ENCODE measurements around the gene PSMA3. TPM values are rescaled to one million over a fixed set of nuclear protein-coding genes. Genes with fewer than 3 reads are reported as not detected.

Gene PSMA3
- total and polyA plus RNA-seq, 5 experiments from 2014 or later = 135 to 144 (median 140) TPM

DNA sequence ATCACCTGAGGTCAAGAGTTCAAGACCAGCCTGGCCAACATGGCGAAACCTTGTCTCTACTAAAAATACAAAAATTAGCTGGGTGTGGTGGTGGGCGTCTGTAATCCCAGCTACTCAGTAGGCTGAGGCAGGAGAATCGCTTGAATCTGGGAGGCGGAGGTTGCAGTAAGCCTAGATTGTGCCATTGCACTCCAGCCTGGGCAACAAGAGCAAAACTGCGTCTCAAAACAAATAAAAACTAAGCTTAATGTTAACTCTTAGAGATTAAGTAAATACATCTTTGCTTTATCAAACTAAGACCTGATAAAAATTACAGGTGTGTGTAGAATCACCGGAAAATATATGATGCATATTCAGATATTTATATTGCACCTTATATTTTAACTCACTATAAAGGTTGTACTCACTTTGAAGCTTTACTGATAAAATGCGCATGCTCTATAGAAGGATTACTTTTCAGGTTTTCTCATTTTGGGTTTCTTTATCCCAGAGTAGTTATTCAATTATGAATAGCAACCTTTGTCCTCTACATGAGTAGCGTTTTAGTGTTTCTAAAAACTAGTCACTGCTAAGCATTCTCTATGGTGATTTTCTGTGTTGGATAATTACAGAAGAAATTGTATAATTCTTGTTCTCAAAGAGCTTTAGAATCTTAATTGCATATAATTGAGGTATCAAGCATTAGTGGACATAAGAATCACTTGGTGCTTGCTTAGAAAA, 63.1 kb downstream of the PSMA3 start:
- POLR2A ChIA-PET = interaction anchor here (0.5 to 1.0 kb wide), 2 partner anchors 10 to 87 kb away, joined by 3 to 4 read pairs; no protein-coding TSS in a partner anchor

DNA sequence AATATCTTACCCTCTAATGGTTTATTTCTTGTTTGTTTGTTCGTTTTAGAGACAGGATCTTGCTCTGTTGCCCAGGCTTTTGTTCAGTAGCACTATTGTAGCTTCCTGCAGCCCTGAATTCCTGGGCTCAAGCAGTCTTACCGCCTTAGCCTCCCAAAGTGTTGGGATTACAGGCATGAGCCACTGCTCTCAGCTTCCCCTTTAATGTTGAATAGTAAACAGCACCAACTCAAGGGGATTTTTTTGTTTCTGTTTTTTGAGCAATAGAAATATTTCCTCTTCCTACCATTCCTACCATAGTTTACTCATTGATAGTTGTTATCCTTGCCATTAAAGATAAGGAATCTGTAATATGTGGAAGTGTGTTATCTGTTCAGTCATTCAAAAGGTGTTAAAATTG, 64.4 kb downstream of the PSMA3 start:
- no peak for DNase-seq
- POLR2A ChIA-PET = interaction anchor here (0.6 kb wide), 1 partner anchor 8 kb away, joined by 3 read pairs; no protein-coding TSS in a partner anchor
- Mint-ChIP-seq H3K27me3 (no peaks in the 10 kb centered on the region), H3K27ac (peak overlapping the region in 5 of 10 donors; percentile 6 to 57 (median 40)), H3K4me3 (no peak overlapping the region), H3K9me3 (no peaks in the 10 kb centered on the region), H3K4me1 (peaks cover 10 to 25% (median 19%) of the 10 kb centered on the region in 4 donors), H3K36me3 (peaks cover 5 to 73% (median 10%) of the 10 kb centered on the region in 3 donors)
- ATAC-seq = no peak

More for the DNA sequence above, 63.1 kb downstream of the PSMA3 start:
- H3K27me3 Mint-ChIP-seq = no peaks in the 10 kb centered on the region
- peak overlapping the region in 2 of 10 donors; percentile 14 to 39 for H3K27ac Mint-ChIP-seq
- DNase-seq (no peak), ATAC-seq (no peak)
- no peak overlapping the region for H3K4me3 Mint-ChIP-seq
- no peaks in the 10 kb centered on the region for H3K9me3 Mint-ChIP-seq
- peaks cover 12 to 34% (median 25%) of the 10 kb centered on the region in 4 donors for H3K4me1 Mint-ChIP-seq
- H3K36me3 Mint-ChIP-seq = peaks cover 5 to 76% (median 14%) of the 10 kb centered on the region in 3 donors

DNA sequence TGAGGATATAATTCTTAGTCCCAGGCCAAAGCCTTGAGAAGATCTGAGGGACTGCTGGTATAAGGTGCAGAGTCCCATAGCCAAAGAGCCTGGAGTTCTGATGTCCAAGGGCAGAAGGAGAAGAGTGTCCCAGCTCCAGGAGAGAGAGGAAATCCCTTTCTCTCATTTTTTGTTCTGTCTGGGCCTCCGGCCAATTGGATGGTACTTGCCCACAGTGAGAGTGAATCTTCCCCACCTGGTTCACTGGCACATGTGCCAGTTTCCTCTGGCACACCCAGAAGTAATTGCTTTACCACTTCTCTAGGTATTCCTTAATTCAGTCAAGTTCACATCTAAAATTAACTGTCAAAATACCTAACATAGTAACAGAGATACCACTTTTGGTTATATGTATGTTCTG, 69.1 kb downstream of the PSMA3 start:
- no peak overlapping the region for H3K4me3 Mint-ChIP-seq
- ATAC-seq = no peak
- POLR2A ChIA-PET = interaction anchor here (1.0 to 1.9 kb wide), 3 partner anchors 15 to 114 kb away, joined by 3 to 15 read pairs (median 3); partner anchors contain the start of genes ARID4A and KIAA0586

DNA sequence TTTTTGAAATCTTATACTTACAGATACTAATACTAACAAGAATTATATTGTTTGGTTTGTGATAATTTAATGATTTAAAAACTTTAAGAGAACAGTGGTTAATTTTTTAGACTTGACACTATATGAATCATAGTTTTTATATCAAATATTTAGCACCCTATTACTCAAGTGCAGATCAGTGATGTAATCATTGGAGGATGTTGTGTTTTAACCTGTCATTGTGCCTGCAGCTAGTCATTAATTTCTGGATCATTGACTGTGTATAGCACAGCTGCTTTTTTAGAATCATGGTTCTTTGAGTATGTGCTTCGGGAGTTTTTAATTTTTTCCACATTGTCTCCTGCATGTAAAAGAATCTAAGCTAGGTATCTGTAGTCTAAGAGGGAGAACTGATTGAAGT, 71.0 kb downstream of the PSMA3 start:
- POLR2A ChIA-PET = no interaction called here
- peaks cover 0 to 5% (median 2%) of the 10 kb centered on the region in 4 donors for H3K4me1 Mint-ChIP-seq
- H3K27me3 Mint-ChIP-seq = no peaks in the 10 kb centered on the region
- ATAC-seq (no peak), DNase-seq (no peak)
- no peaks in the 10 kb centered on the region for H3K9me3 Mint-ChIP-seq
- peak overlapping the region in 3 of 10 donors; percentile 18 to 66 (median 60) for H3K27ac Mint-ChIP-seq
- peaks cover under 1 to 67% (median 13%) of the 10 kb centered on the region in 3 donors for H3K36me3 Mint-ChIP-seq
- no peak overlapping the region for H3K4me3 Mint-ChIP-seq

More for the DNA sequence above, 69.1 kb downstream of the PSMA3 start:
- H3K4me1 Mint-ChIP-seq = peaks cover 7 to 15% (median 9%) of the 10 kb centered on the region in 4 donors
- H3K27me3 Mint-ChIP-seq = no peaks in the 10 kb centered on the region
- H3K27ac Mint-ChIP-seq = peak overlapping the region in 7 of 10 donors; percentile 25 to 71 (median 35)
- H3K36me3 Mint-ChIP-seq = peaks cover 5 to 65% (median 19%) of the 10 kb centered on the region in 3 donors
- no peak for DNase-seq
- no peaks in the 10 kb centered on the region for H3K9me3 Mint-ChIP-seq

Other genes starting within 250 kb of the PSMA3 start
- not detected for gene ARMH4, start 92.6 kb upstream of the PSMA3 start, total RNA-seq
- not detected for gene ARMH4, start 92.6 kb upstream of the PSMA3 start, polyA plus RNA-seq
- 10 to 100 TPM; 54.9 to 69.5 TPM for gene ACTR10, start 44.7 kb upstream of the PSMA3 start, total RNA-seq
- 10 to 100 TPM; 80.3 to 87.2 (median 84.7) TPM for gene ACTR10, start 44.7 kb upstream of the PSMA3 start, polyA plus RNA-seq
- gene ARID4A, start 53.7 kb downstream of the PSMA3 start, total RNA-seq = 10 to 100 TPM; 68.5 to 70.0 TPM
- 10 to 100 TPM; 19.4 to 26.2 (median 25.8) TPM for gene ARID4A, start 53.7 kb downstream of the PSMA3 start, polyA plus RNA-seq
- not detected for gene TOMM20L, start 151.1 kb downstream of the PSMA3 start, total RNA-seq
- gene TOMM20L, start 151.1 kb downstream of the PSMA3 start, polyA plus RNA-seq = not detected
- 10 to 100 TPM; 38.0 to 38.6 TPM for gene TIMM9, start 182.7 kb downstream of the PSMA3 start, total RNA-seq
- gene TIMM9, start 182.7 kb downstream of the PSMA3 start, polyA plus RNA-seq = 10 to 100 TPM; 59.6 to 72.2 (median 71.0) TPM
- 10 to 100 TPM; 45.3 to 45.4 TPM for gene KIAA0586, start 182.9 kb downstream of the PSMA3 start, total RNA-seq
- gene KIAA0586, start 182.9 kb downstream of the PSMA3 start, polyA plus RNA-seq = 10 to 100 TPM; 19.1 to 30.5 (median 29.6) TPM